Stimulated activated CD8-positive, alpha-beta memory T cell treated with anti-CD3 and anti-CD28 coated beads, Interleukin-15, amount 100 ng/mL, for 24 hours (primary cell): ENCODE data around the gene SLC28A3.
"Not testable (repeated sequence)": the region's sequence is repeated elsewhere in the genome, so short reads cannot be mapped to it uniquely, and the experiment has no call there.

ENCODE experiments used
- DNase-seq: peaks from one replicate; pipeline ENCODE4 v3.0.0-alpha.2; 2020; ENCODE audit warnings: low read depth

Gene SLC28A3

GRCh38 chr9:84340535-84340934 is at the start of gene SLC28A3:
TSS of gene SLC28A3 (minus strand) at chr9:84340758. CDS start at chr9:84340633, 125 bp downstream.
- DNase-seq: no peak

GRCh38 chr9:84390254-84390653 is 49.7 kb upstream of the SLC28A3 start:
- not testable (repeated sequence) for DNase-seq

- DNase-seq: no peak
Measured at GRCh38 chr9:84387821-84388220, 47.3 kb upstream of the SLC28A3 start.

GRCh38 chr9:84386753-84387152 is 46.2 kb upstream of the SLC28A3 start:
- DNase-seq: no peak

- no peak for DNase-seq
Measured at GRCh38 chr9:84385386-84386040, 45.0 kb upstream of the SLC28A3 start.

GRCh38 chr9:84384617-84385016 is 44.1 kb upstream of the SLC28A3 start:
- DNase-seq: no peak

GRCh38 chr9:84383178-84383577 is 42.6 kb upstream of the SLC28A3 start:
- DNase-seq: no peak

GRCh38 chr9:84382720-84383119 is 42.2 kb upstream of the SLC28A3 start:
- DNase-seq: no peak

GRCh38 chr9:84381508-84381907 is 41.0 kb upstream of the SLC28A3 start:
- DNase-seq: no peak

- DNase-seq: no peak
Measured at GRCh38 chr9:84379740-84380139, 39.2 kb upstream of the SLC28A3 start.

GRCh38 chr9:84375954-84376353 is 35.4 kb upstream of the SLC28A3 start:
- no peak for DNase-seq

- DNase-seq: no peak
Measured at GRCh38 chr9:84374516-84374915, 34.0 kb upstream of the SLC28A3 start.

- no peak for DNase-seq
Measured at GRCh38 chr9:84374013-84374412, 33.5 kb upstream of the SLC28A3 start.

- no peak for DNase-seq
Measured at GRCh38 chr9:84371737-84372136, 31.2 kb upstream of the SLC28A3 start.

- no peak for DNase-seq
Measured at GRCh38 chr9:84368601-84369000, 28.0 kb upstream of the SLC28A3 start.

GRCh38 chr9:84367726-84368125 is 27.2 kb upstream of the SLC28A3 start:
- DNase-seq: not testable (repeated sequence)

GRCh38 chr9:84366683-84367082 is 26.1 kb upstream of the SLC28A3 start:
- DNase-seq: no peak

- not testable (repeated sequence) for DNase-seq
Measured at GRCh38 chr9:84364894-84365490, 24.4 kb upstream of the SLC28A3 start.

GRCh38 chr9:84361645-84362044 is 21.1 kb upstream of the SLC28A3 start:
- no peak for DNase-seq

GRCh38 chr9:84357275-84357674 is 16.7 kb upstream of the SLC28A3 start:
- DNase-seq: no peak

- no peak for DNase-seq
Measured at GRCh38 chr9:84354035-84354434, 13.5 kb upstream of the SLC28A3 start.

GRCh38 chr9:84349671-84350070 is 9.1 kb upstream of the SLC28A3 start:
- DNase-seq: no peak

- no peak for DNase-seq
Measured at GRCh38 chr9:84343111-84343521, 2.6 kb upstream of the SLC28A3 start.

- DNase-seq: no peak
Measured at GRCh38 chr9:84339962-84340361, 596 bp downstream of the SLC28A3 start.
